Skeletal muscle tissue (tissue), 4 donors: ENCODE results near the gene GBA2. TPM values are rescaled to one million over a fixed set of nuclear protein-coding genes. Genes with fewer than 3 reads are reported as not detected.

Experiments used
- H3K27ac ChIP-seq: one replicate; pipeline ENCODE4 v1.7.0; 2013; ENCODE audit warnings: mild to moderate bottlenecking, low read depth, low read length, inconsistent platforms
- H3K27me3 ChIP-seq, 3 donors: one replicate each; pipeline ENCODE4 v1.7.0; 2013; ENCODE audit warnings: low read length in 3 of 3; ENCODE audit not compliant: control insufficient read depth in 3 of 3, insufficient read depth in 3 of 3
- H3K36me3 ChIP-seq, 3 donors: one replicate each; pipeline ENCODE4 v1.7.0; 2013; ENCODE audit warnings: low read length in 3 of 3; ENCODE audit not compliant: control insufficient read depth in 3 of 3, insufficient read depth in 3 of 3
- H3K4me1 ChIP-seq, 3 donors: one replicate each; pipeline ENCODE4 v1.7.0; 2013; ENCODE audit warnings: low read length in 3 of 3, mild to moderate bottlenecking in 3 of 3; ENCODE audit not compliant: control insufficient read depth in 3 of 3, insufficient read depth in 3 of 3
- H3K4me3 ChIP-seq, 3 donors: one replicate each; pipeline ENCODE4 v1.7.0; 2013; ENCODE audit warnings: low read length in 3 of 3
- H3K9ac ChIP-seq, 3 donors: one replicate each; pipeline ENCODE4 v1.7.0; 2013; ENCODE audit warnings: low read length in 3 of 3, mild to moderate bottlenecking in 3 of 3, moderate library complexity in 2 of 3, low read depth in 1 of 3
- H3K9me3 ChIP-seq, 3 donors: one replicate each; pipeline ENCODE4 v1.7.0; 2013; ENCODE audit warnings: low read length in 3 of 3; ENCODE audit not compliant: control insufficient read depth in 3 of 3
- total RNA-seq: library from RNA; depleted of rRNA; stranded (reverse); fragments of >200 nt; gene quantifications from one replicate; pipeline ENCODE4 v1.2.3, GENCODE V29; 2014
- donor health status: Osteomylitis.

GBA2 gene
- total RNA-seq, 1 donor from 2014 or later: 31.3 TPM

- Histone ChIP-seq H3K27me3 (no peaks in the 10 kb centered on the region), H3K27ac (no peak overlapping the region), H3K4me3 (no peak overlapping the region), H3K9ac (no peak overlapping the region), H3K4me1 (no peaks in the 10 kb centered on the region), H3K9me3 (no peaks in the 10 kb centered on the region), H3K36me3 (peaks cover 95 to 99% (median 98%) of the 10 kb centered on the region in 3 donors)
Measured at GRCh38 chr9:35702696-35703095, 46.3 kb downstream of the GBA2 start.

DNA sequence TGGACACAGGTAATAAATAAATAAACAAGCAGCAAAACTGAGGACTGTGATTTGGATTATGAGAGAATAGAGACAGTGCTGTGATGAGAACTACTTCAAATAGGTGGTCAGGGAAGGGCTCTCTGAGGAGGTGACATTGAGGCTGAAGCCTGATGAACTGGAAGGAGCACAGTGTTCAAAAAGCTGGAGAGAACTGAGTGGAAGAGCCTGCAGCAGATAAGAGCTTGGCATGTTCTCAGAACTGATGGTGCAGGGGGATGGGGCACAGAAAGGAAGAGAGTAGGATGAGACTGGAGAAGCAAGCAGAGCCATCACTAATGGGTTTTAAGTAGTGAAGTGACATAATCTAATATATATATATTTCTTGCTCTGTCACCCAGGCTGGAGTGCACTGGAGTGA, 48.1 kb downstream of the GBA2 start:
- no peak overlapping the region for H3K9ac ChIP-seq
- H3K36me3 ChIP-seq: peaks cover 89 to 99% (median 89%) of the 10 kb centered on the region in 3 donors
- H3K4me3 ChIP-seq: no peak overlapping the region
- no peak overlapping the region for H3K27ac ChIP-seq
- H3K4me1 ChIP-seq: peaks cover 4 to 10% (median 8%) of the 10 kb centered on the region in 3 donors
- no peaks in the 10 kb centered on the region for H3K9me3 ChIP-seq
- no peaks in the 10 kb centered on the region for H3K27me3 ChIP-seq

- no peaks in the 10 kb centered on the region for H3K27me3 ChIP-seq
- H3K9me3 ChIP-seq: no peaks in the 10 kb centered on the region
- no peak overlapping the region for H3K4me3 ChIP-seq
- H3K27ac ChIP-seq: no peak overlapping the region
- peaks cover 80 to 91% (median 82%) of the 10 kb centered on the region in 3 donors for H3K36me3 ChIP-seq
- no peak overlapping the region for H3K9ac ChIP-seq
- H3K4me1 ChIP-seq: peaks cover 4 to 10% (median 9%) of the 10 kb centered on the region in 3 donors
Measured at GRCh38 chr9:35700031-35700430, 49.0 kb downstream of the GBA2 start.

DNA sequence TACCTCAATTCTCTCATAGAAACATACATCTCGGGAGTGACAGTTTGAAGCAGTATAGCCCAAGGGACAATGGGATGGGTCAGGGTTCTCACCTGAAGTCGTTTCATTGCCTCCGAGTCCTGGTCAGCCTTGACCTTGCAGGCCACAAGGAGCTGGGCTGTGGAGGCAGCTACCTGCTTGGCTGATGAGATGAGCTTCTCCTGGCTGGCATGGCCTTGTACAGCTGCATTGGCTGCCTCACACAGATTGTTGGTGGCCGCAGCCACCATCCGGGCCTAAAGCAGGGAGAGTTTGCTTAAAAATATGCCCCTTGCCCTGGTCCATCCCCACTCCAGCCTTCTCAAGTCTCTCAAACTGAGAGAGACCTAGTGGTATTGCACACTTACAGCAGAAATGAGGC, 50.8 kb downstream of the GBA2 start:
- no peak overlapping the region for H3K4me3 ChIP-seq
- peaks cover 62 to 73% (median 64%) of the 10 kb centered on the region in 3 donors for H3K36me3 ChIP-seq
- no peak overlapping the region for H3K27ac ChIP-seq
- no peak overlapping the region for H3K9ac ChIP-seq
- H3K4me1 ChIP-seq: peaks cover 4 to 10% (median 9%) of the 10 kb centered on the region in 3 donors
- H3K9me3 ChIP-seq: no peaks in the 10 kb centered on the region
- H3K27me3 ChIP-seq: no peaks in the 10 kb centered on the region

- peaks cover 55 to 66% (median 57%) of the 10 kb centered on the region in 3 donors for H3K36me3 ChIP-seq
- no peaks in the 10 kb centered on the region for H3K9me3 ChIP-seq
- H3K4me1 ChIP-seq: peaks cover 4 to 10% (median 9%) of the 10 kb centered on the region in 3 donors
- H3K27ac ChIP-seq: no peak overlapping the region
- H3K4me3 ChIP-seq: no peak overlapping the region
- H3K9ac ChIP-seq: no peak overlapping the region
- no peaks in the 10 kb centered on the region for H3K27me3 ChIP-seq
Measured at GRCh38 chr9:35697486-35697885, 51.5 kb downstream of the GBA2 start.

- Histone ChIP-seq H3K4me1 (peaks cover 6 to 14% (median 9%) of the 10 kb centered on the region in 3 donors), H3K9me3 (no peaks in the 10 kb centered on the region), H3K36me3 (peaks cover 48 to 58% (median 52%) of the 10 kb centered on the region in 3 donors), H3K4me3 (no peak overlapping the region), H3K9ac (peak overlapping the region in 1 of 3 donors; percentile 25), H3K27me3 (no peaks in the 10 kb centered on the region), H3K27ac (no peak overlapping the region)
Measured at GRCh38 chr9:35696520-35697215, 52.4 kb downstream of the GBA2 start.

- Histone ChIP-seq H3K27me3 (no peaks in the 10 kb centered on the region), H3K4me3 (no peak overlapping the region), H3K9ac (no peak overlapping the region), H3K36me3 (peaks cover 41 to 51% (median 45%) of the 10 kb centered on the region in 3 donors), H3K4me1 (peaks cover 11 to 18% (median 12%) of the 10 kb centered on the region in 3 donors), H3K9me3 (no peaks in the 10 kb centered on the region), H3K27ac (no peak overlapping the region)
Measured at GRCh38 chr9:35695943-35696401, 53.1 kb downstream of the GBA2 start.

DNA sequence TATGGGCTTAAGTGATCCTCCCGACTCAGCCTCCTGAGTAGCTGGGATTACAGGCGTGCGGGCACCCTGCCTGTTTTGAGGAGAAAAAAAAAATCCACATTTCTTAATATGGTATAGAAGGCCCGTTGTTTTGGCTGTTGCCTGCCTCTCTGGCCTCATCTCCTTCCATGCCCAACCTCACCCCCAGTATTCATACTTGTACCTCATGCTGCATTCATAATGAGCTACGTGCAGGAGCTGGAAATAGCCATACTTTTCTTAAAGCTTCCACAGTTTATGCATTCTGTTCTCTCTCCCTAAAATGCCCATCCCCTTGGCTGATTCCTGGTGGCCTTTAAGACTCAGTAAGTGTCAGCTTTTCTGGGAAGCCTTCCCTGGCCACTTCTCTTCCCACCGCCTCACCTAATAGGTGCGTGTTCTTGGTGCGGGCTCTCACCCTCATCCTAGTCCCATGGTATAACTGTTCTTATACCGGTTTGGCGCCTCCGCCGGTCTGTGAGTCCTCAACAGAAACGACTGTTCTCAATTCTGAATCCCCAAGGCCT, 57.2 kb downstream of the GBA2 start:
- no peaks in the 10 kb centered on the region for H3K9me3 ChIP-seq
- H3K36me3 ChIP-seq: peaks cover 18 to 27% (median 20%) of the 10 kb centered on the region in 3 donors
- peak overlapping the region in 2 of 3 donors; percentile 96 to 100 for H3K9ac ChIP-seq
- peak overlapping the region; percentile 98 for H3K27ac ChIP-seq
- peaks cover 18 to 41% (median 20%) of the 10 kb centered on the region in 3 donors for H3K4me1 ChIP-seq
- peak overlapping the region in 1 of 3 donors; percentile 80 for H3K4me3 ChIP-seq
- no peaks in the 10 kb centered on the region for H3K27me3 ChIP-seq

DNA sequence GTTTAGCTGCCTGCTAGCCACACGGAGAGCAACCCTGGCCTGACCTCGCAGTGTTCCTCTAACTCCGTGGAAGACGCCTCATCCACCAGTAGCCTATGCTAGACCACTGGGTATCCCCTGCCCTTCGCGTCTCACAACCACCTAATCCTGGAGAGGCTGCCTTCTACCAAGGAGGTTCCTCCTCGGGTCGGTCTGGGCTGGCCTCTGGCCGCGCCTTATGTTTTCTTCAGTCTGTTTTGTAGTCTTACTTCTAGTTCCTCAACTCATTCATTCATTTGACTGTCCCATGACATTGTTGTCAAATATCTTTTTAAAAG, 57.7 kb downstream of the GBA2 start:
- Histone ChIP-seq H3K9me3 (no peaks in the 10 kb centered on the region), H3K36me3 (peaks cover 16 to 31% (median 18%) of the 10 kb centered on the region in 3 donors), H3K27me3 (no peaks in the 10 kb centered on the region), H3K9ac (peak overlapping the region; percentile 76 to 100 (median 96)), H3K27ac (peak overlapping the region; percentile 98), H3K4me3 (peak overlapping the region; percentile 67 to 98 (median 80)), H3K4me1 (peaks cover 16 to 41% (median 20%) of the 10 kb centered on the region in 3 donors)
